OCI-LY1 (cell line): ENCODE data around the gene LYPD6.

Experiments used
- H2AFZ ChIP-seq: fragments of 200-600 bp; sonication (generic), shearing (Covaris generic); 2 replicates; pipeline ENCODE4 v1.6.0; 2014; ENCODE audit warnings: antibody characterized with exemption, mild to moderate bottlenecking, low read length
- H3F3A ChIP-seq: fragments of 200-600 bp; sonication (generic), shearing (Covaris generic); 2 replicates; pipeline ENCODE4 v1.6.0; 2014; ENCODE audit warnings: mild to moderate bottlenecking, antibody characterized with exemption, low read length, moderate library complexity; ENCODE audit not compliant: insufficient read depth
- H3K27ac ChIP-seq: fragments of 200-600 bp; sonication (generic); 2 replicates; pipeline ENCODE4 v1.5.1; 2014; ENCODE audit warnings: low read length, mixed run types, mild to moderate bottlenecking, low read depth; ENCODE audit not compliant: poor library complexity, severe bottlenecking
- H3K27me3 ChIP-seq: fragments of 200-600 bp; sonication (generic); 2 replicates; pipeline ENCODE4 v1.6.0; 2014; ENCODE audit warnings: antibody characterized with exemption, mild to moderate bottlenecking, low read length, moderate library complexity; ENCODE audit not compliant: insufficient read depth
- H3K36me3 ChIP-seq: fragments of 200-600 bp; sonication (generic); 2 replicates; pipeline ENCODE4 v1.6.1; 2014; ENCODE audit warnings: mild to moderate bottlenecking, antibody characterized with exemption, low read length, moderate library complexity, mixed read lengths; ENCODE audit not compliant: insufficient read depth
- H3K4me1 ChIP-seq: fragments of 200-600 bp; sonication (generic); 2 replicates; pipeline ENCODE4 v1.5.1; 2014; ENCODE audit warnings: mild to moderate bottlenecking, low read length, moderate library complexity; ENCODE audit not compliant: insufficient read depth, severe bottlenecking
- H3K4me2 ChIP-seq: fragments of 200-600 bp; sonication (generic), shearing (Covaris generic); 2 replicates; pipeline ENCODE4 v1.6.1; 2014; ENCODE audit warnings: low read length
- H3K4me3 ChIP-seq: fragments of 200-600 bp; sonication (generic); 2 replicates; pipeline ENCODE4 v1.5.1; 2014; ENCODE audit warnings: low read length, low read depth, mild to moderate bottlenecking, mixed read lengths; ENCODE audit not compliant: poor library complexity, severe bottlenecking
- H3K79me2 ChIP-seq: fragments of 200-600 bp; shearing (Covaris generic); 2 replicates; pipeline ENCODE4 v1.6.1; 2016; ENCODE audit warnings: mixed run types, low read length, mixed read lengths; ENCODE audit not compliant: insufficient read depth
- H3K9ac ChIP-seq: fragments of 200-600 bp; sonication (generic), shearing (Covaris generic); 2 replicates; pipeline ENCODE4 v1.6.1; 2014; ENCODE audit warnings: mild to moderate bottlenecking, low read length, mixed read lengths
- H3K9me2 ChIP-seq: fragments of 200-600 bp; sonication (generic), shearing (Covaris generic); 2 replicates; pipeline ENCODE4 v1.6.1; 2014; ENCODE audit warnings: low read depth, mild to moderate bottlenecking, low read length, mixed read lengths
- H3K9me3 ChIP-seq: fragments of 200-600 bp; shearing (Covaris generic); 2 replicates; pipeline ENCODE4 v1.6.1; 2014; ENCODE audit warnings: low read length, mixed read lengths
- H4K20me1 ChIP-seq: fragments of 200-600 bp; sonication (generic), shearing (Covaris generic); 2 replicates; pipeline ENCODE4 v1.6.0; 2016; ENCODE audit warnings: mild to moderate bottlenecking, low read length; ENCODE audit not compliant: insufficient read depth
- EZH2 ChIP-seq: fragments of 200-600 bp; sonication (generic), shearing (Covaris generic); IDR thresholded peaks from 2 replicates; pipeline ENCODE4 v1.8.0; 2017; ENCODE audit warnings: borderline replicate concordance, mixed run types, mild to moderate bottlenecking, antibody characterized with exemption, low read length, moderate library complexity, mixed read lengths
- TF ChIP-seq, protein P1 (sequence below): fragments of 200-600 bp; sonication (generic), shearing (Covaris generic); IDR thresholded peaks from 2 replicates; pipeline ENCODE4 v1.5.1; 2017; ENCODE audit warnings: mild to moderate bottlenecking, antibody characterized with exemption, low read length, moderate library complexity, mixed read lengths

The LYPD6 gene

DNA sequence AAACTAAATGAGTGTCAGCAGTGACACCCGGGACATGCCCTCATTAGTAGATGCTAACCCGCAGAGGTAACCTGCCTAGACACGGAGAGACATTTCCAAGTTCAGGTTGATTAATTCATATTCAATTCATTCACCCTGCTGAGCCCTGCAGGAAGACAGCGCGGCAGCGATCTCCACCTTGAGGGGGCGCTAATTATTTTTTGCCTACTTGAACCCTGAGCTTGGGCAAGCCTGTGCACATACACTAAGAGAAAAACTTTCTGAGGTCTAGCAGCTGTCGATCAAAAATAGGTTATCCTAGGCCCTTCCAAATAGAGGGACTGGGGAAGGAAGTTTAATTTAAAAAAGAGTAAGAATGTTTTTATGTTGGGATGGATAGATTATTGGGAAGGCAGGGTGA, 1.3 kb upstream of the LYPD6 start:
- H4K20me1 ChIP-seq: no peaks in the 10 kb centered on the region
- H3K27ac ChIP-seq: no peak overlapping the region
- no peak overlapping the region for H3K4me3 ChIP-seq
- no peak overlapping the region for H3K9ac ChIP-seq
- no peak overlapping the region for H2AFZ ChIP-seq
- no peaks in the 10 kb centered on the region for H3K9me3 ChIP-seq
- no peaks in the 10 kb centered on the region for H3K36me3 ChIP-seq
- H3F3A ChIP-seq: no peaks in the 10 kb centered on the region
- no peaks in the 10 kb centered on the region for H3K79me2 ChIP-seq
- H3K27me3 ChIP-seq: no peaks in the 10 kb centered on the region
- H3K4me1 ChIP-seq: no peaks in the 10 kb centered on the region
- H3K4me2 ChIP-seq: no peak overlapping the region
- TF ChIP-seq, protein P1, sequence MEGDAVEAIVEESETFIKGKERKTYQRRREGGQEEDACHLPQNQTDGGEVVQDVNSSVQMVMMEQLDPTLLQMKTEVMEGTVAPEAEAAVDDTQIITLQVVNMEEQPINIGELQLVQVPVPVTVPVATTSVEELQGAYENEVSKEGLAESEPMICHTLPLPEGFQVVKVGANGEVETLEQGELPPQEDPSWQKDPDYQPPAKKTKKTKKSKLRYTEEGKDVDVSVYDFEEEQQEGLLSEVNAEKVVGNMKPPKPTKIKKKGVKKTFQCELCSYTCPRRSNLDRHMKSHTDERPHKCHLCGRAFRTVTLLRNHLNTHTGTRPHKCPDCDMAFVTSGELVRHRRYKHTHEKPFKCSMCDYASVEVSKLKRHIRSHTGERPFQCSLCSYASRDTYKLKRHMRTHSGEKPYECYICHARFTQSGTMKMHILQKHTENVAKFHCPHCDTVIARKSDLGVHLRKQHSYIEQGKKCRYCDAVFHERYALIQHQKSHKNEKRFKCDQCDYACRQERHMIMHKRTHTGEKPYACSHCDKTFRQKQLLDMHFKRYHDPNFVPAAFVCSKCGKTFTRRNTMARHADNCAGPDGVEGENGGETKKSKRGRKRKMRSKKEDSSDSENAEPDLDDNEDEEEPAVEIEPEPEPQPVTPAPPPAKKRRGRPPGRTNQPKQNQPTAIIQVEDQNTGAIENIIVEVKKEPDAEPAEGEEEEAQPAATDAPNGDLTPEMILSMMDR: peak; percentile 12; the same call in 1 of the 2 replicates
- no peak for TF ChIP-seq EZH2
- no peaks in the 10 kb centered on the region for H3K9me2 ChIP-seq

DNA sequence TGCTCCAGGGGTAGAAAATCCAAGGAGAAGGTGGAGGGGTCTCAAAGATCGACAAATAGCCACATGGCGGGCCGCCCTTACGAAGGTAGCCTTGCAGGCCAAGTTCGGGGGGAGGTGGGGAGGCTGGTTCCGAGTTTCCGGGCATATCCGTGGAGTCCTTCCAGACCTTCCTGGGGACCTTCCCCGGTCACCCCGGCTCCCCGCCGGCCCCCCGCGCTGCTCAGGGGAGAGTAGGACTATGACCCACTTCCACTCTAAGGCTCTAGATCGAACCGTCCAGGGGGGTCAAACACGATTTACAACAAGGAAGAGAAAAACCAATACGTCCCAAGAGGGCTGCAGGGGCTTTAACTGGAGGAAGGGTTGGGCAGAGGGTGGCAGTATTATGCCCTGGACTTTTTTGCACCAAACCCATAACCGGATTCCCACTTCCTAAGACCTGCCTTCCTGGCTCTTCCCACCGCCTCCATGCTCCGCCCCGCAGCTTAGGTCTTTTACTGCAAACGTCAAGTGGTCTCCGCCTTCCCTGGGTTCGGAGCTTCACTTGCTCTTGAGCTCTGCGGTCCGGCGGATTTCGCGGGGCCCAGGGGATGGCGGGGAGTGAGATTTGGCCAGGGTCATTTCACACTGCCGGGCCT, 779 bp upstream of the LYPD6 start:
- TF ChIP-seq, protein P1: no peak
- no peak for TF ChIP-seq EZH2
- no peaks in the 10 kb centered on the region for H3K4me1 ChIP-seq
- H3K9me2 ChIP-seq: no peaks in the 10 kb centered on the region
- H3K4me2 ChIP-seq: peak overlapping the region; percentile 34; the same call in 1 of the 2 replicates
- no peaks in the 10 kb centered on the region for H3K27me3 ChIP-seq
- H3K9ac ChIP-seq: no peak overlapping the region
- no peak overlapping the region for H2AFZ ChIP-seq
- no peaks in the 10 kb centered on the region for H3K36me3 ChIP-seq
- no peak overlapping the region for H3K27ac ChIP-seq
- no peaks in the 10 kb centered on the region for H3K9me3 ChIP-seq
- H3F3A ChIP-seq: no peaks in the 10 kb centered on the region
- peak overlapping the region; percentile 37 for H3K4me3 ChIP-seq
- H4K20me1 ChIP-seq: no peaks in the 10 kb centered on the region
- no peaks in the 10 kb centered on the region for H3K79me2 ChIP-seq

DNA sequence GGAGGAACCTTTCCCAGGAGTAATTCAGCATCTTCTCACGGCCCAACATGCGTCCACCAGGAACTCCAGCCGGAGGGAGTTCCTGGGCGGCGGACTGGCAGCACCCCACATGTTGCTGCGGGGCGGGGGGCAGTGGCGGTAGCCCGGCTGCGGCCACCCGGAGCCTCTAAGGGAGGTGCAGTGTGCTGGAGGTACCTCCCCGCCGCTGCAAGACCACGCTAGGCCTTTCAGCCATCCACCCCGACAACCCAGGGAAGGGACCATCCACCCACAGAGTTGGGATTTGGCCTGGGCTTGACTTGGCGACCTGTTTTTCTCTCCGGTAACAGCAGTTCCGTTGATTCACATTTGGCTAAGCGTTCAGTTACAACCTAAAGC, 625 bp downstream of the LYPD6 start:
- Histone ChIP-seq H3K79me2 (no peaks in the 10 kb centered on the region), H2AFZ (no peak overlapping the region), H3K4me1 (no peaks in the 10 kb centered on the region), H3K36me3 (no peaks in the 10 kb centered on the region), H3K27ac (no peak overlapping the region), H3K9me3 (no peaks in the 10 kb centered on the region), H3F3A (no peaks in the 10 kb centered on the region), H4K20me1 (no peaks in the 10 kb centered on the region), H3K4me3 (no peak overlapping the region), H3K27me3 (no peaks in the 10 kb centered on the region), H3K4me2 (no peak overlapping the region), H3K9ac (no peak overlapping the region), H3K9me2 (no peaks in the 10 kb centered on the region)
- TF ChIP-seq, protein P1: no peak
- TF ChIP-seq EZH2: no peak
